Astrocyte of the spinal cord (primary cell): Measurements from ENCODE around the gene ZNF423.

ENCODE experiments used
- DNase-seq: peaks from one replicate; pipeline ENCODE4 v3.0.0; 2011; ENCODE audit warnings: low read depth, low spot score
- H3K4me3 ChIP-seq: 2 replicates; pipeline ENCODE4 v1.5.1; 2011; ENCODE audit warnings: low read depth, mild to moderate bottlenecking, low read length, moderate library complexity
- CTCF ChIP-seq: IDR thresholded peaks from 2 replicates; pipeline ENCODE4 v1.5.1; 2012; ENCODE audit warnings: low read depth, mild to moderate bottlenecking, low read length, inconsistent platforms
- in situ Hi-C: cut with HindIII; loops from 2 replicates; pipeline ENCODE4 v1.10.0; 2017; ENCODE audit warnings: low sequenced_read_pairs

Gene ZNF423

DNA sequence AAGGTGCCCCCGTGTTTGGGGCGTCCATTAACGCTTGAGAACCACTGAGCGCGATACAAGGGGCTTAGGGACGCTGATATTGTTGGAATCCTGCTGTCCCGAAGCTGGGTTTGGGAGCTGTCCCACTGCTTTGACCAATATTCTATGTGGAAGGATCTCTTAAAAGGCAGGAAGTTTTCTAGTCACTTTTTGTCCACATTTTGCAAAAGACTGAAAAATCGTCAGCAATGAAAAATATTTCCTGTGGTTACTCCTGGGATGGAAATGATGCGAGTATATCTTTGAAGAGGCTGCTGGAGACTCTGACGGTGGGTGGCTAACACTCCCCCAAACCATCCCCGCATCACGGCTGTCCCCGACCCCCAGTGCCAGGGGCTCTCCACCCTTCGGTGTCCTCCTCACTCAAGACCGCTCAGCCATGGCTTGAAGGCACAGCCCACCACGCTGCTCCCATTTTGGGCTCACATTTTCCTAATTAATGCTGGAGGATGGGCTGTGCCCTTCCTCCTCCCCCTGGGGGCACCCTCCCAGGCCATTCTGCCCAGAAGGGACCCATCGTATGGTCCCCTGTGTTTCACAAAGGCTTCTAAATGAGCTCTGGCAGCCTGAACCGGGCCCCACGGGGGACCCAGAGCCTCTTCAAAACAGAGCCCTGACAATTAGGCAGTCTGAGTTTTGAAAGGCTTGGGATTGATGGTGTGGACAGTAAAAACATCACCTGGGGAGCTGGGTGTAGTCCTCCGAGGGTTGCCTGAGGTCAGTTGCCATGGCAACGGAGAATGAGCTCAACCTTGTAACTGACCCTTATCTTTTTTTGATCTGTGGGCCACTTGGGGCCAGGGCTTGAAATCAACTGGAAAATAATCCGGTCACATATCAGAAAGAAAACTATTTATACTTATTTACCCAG is 323.7 kb downstream of the ZNF423 start:
- in situ Hi-C loops: no loop called here
- TF ChIP-seq CTCF: no peak
- DNase-seq: no peak
- no peak overlapping the region for H3K4me3 ChIP-seq

DNA sequence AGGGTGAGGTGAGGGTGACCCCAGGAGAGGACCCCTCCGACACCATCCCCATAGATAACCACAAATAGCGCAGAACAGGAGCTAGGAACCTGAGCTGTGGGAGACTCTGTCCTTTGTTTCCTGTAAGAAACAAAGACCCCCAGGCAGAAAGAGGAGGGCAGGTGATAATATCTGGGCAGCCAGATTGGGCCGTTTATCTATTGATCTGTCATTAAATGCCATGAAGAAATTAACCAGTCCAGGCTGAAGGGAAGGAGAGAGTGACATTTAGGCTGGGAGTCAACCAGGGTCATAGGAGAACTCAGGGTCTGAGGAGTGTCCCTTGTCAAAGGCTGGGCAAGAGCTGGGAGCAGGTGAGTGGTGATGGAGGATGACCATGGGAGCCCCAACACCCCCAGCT is 324.5 kb downstream of the ZNF423 start:
- in situ Hi-C loops: no loop called here
- TF ChIP-seq CTCF: no peak
- DNase-seq: no peak
- no peak overlapping the region for H3K4me3 ChIP-seq

- in situ Hi-C loops: no loop called here
- TF ChIP-seq CTCF: no peak
Observed at GRCh38 chr16:49530427-49530970, 325.4 kb downstream of the ZNF423 start.

GRCh38 chr16:49529411-49530045 is 326.4 kb downstream of the ZNF423 start:
- no peak overlapping the region for H3K4me3 ChIP-seq
- DNase-seq: no peak
- no peak for TF ChIP-seq CTCF
- in situ Hi-C loops: no loop called here

More at GRCh38 chr16:49530427-49530970, 325.4 kb downstream of the ZNF423 start:
- DNase-seq: no peak
- no peak overlapping the region for H3K4me3 ChIP-seq

DNA sequence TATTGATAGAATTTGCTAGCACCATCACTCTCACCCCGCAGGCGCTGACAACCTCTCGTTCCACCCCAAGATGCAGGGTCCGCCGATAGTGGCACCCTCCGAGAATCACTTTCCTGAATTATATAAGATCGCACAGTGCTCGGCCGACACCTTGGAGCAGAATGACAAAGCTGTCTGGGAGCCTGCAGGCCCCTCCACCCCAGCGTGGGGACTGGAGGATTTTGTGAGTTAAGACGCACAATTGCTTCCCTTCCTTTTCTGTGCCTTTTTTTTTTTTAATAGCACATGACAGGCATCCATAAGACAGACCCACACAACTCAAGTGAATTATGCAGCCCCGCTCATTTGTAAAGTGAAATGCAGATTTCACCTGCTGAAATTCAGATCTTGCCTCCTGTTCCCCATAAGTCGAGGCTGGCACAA is 327.0 kb downstream of the ZNF423 start:
- H3K4me3 ChIP-seq: peak overlapping the region; percentile 24
- TF ChIP-seq CTCF: no peak
- DNase-seq: no peak
- in situ Hi-C loops: no loop called here

- H3K4me3 ChIP-seq: peak overlapping the region; percentile 24
- in situ Hi-C loops: no loop called here
- TF ChIP-seq CTCF: no peak
- peak; percentile 48 for DNase-seq
Observed at GRCh38 chr16:49528060-49528865, 327.6 kb downstream of the ZNF423 start.
